ENCODE results near the gene PLEKHN1. TPM values are rescaled to one million over a fixed set of nuclear protein-coding genes. Genes with fewer than 3 reads are reported as not detected.

Gene PLEKHN1
- total RNA-seq, 6 donors from 2014 or later: 1.1 to 11.5 (median 1.6) TPM

DNA sequence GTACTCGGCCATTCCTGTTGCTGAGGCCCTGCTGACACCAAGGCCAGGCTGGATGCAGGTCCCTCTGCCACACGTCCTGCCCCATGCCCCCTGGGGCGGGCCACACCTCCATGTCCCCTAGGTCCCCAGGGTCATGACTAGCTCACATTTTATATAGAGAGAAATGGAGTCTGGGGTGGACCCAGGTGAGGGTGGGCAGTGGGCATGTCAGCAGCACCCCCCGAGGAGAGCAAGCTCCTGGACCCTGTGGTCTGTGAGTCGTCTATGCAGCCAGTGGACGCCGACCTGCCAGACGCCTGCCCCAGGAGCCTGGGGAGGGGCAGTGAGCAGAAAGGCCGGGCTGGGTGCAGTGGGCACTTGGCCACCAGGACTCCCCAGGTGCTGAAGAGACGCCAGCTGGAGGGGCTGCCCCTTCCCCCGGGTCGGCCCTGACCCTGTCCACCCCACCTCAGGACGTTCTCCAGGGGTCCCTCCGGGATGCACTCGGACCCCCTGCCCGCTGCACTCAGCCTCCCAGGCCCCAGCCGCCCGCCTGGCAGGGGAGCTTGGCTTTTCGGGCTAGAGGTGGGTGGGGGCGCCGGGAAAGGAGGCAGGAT lies 26.7 kb upstream of the PLEKHN1 start:
- Histone ChIP-seq H3K27me3 (peaks cover 6 to 63% (median 43%) of the 10 kb centered on the region in 4 donors), H3K4me3 (peak overlapping the region in 2 of 4 donors; percentile 31 to 47)
- WGBS, 2 donors: 22 to 29% methylated on average over 7 to 13 of the region's 21 CpGs

GRCh38 chr1:940107-941014 lies 25.9 kb upstream of the PLEKHN1 start:
- Histone ChIP-seq H3K27me3 (peaks cover 6 to 57% (median 40%) of the 10 kb centered on the region in 4 donors), H3K4me3 (peak overlapping the region in 3 of 4 donors; percentile 31 to 48 (median 47)), H3K9me3 (no peaks in the 10 kb centered on the region), H3K36me3 (peaks cover 0 to 12% (median 10%) of the 10 kb centered on the region in 4 donors), H3K4me1 (peaks cover 38 to 46% (median 40%) of the 10 kb centered on the region in 4 donors), H3K27ac (peak overlapping the region in 3 of 4 donors; percentile 30 to 39 (median 35))
- peak in 1 of 2 donors; percentile 31 for ATAC-seq (ENCODE audit: low FRiP score in 2 of 2)
- WGBS, 2 donors: 1% methylated on average over 13 to 38 of the region's 86 CpGs
- TF ChIP-seq POLR2AphosphoS5 (IDR thresholded peaks at IDR 0.05) (no peak), CTCF (IDR thresholded peaks at IDR 0.05) (peak in 1 of 6 experiments; percentile 15), EP300 (IDR thresholded peaks at IDR 0.05) (no peak), POLR2A (IDR thresholded peaks at IDR 0.05) (no peak)
- DNase-seq: peak in 1 of 2 donors; percentile 93

More for the DNA sequence above, 26.7 kb upstream of the PLEKHN1 start:
- H3K9me3 ChIP-seq: no peaks in the 10 kb centered on the region
- peak in 1 of 2 donors; percentile 70 for DNase-seq
- no peak for ATAC-seq (ENCODE audit: low FRiP score in 2 of 2)
- no peak overlapping the region for H3K27ac ChIP-seq
- peaks cover 0 to 4% (median 3%) of the 10 kb centered on the region in 4 donors for H3K36me3 ChIP-seq
- peaks cover 38 to 47% (median 45%) of the 10 kb centered on the region in 4 donors for H3K4me1 ChIP-seq
- TF ChIP-seq EP300 (IDR thresholded peaks at IDR 0.05): no peak
- TF ChIP-seq POLR2AphosphoS5 (IDR thresholded peaks at IDR 0.05): no peak
- no peak for TF ChIP-seq POLR2A (IDR thresholded peaks at IDR 0.05)
- peak in 1 of 6 experiments; percentile 5 for TF ChIP-seq CTCF (IDR thresholded peaks at IDR 0.05)

- Histone ChIP-seq H3K27ac (peak overlapping the region in 3 of 4 donors; percentile 30 to 39 (median 35)), H3K9me3 (no peaks in the 10 kb centered on the region), H3K4me3 (peak overlapping the region in 3 of 4 donors; percentile 31 to 48 (median 47)), H3K4me1 (peaks cover 33 to 39% (median 34%) of the 10 kb centered on the region in 4 donors), H3K27me3 (peaks cover 4 to 50% (median 33%) of the 10 kb centered on the region in 4 donors), H3K36me3 (peaks cover 3 to 19% (median 17%) of the 10 kb centered on the region in 4 donors)
- no peak for ATAC-seq (ENCODE audit: low FRiP score in 2 of 2)
- 6% methylated on average over 35 of the region's 36 CpGs; no CpG with 5 or more reads in 1 of the 2 donors for WGBS, 2 donors
- peak in 1 of 2 donors; percentile 85 for DNase-seq
- TF ChIP-seq POLR2A (IDR thresholded peaks at IDR 0.05) (no peak), EP300 (IDR thresholded peaks at IDR 0.05) (no peak), POLR2AphosphoS5 (IDR thresholded peaks at IDR 0.05) (no peak), CTCF (IDR thresholded peaks at IDR 0.05) (no peak)
Measured at GRCh38 chr1:941015-941587, 25.2 kb upstream of the PLEKHN1 start.

DNA sequence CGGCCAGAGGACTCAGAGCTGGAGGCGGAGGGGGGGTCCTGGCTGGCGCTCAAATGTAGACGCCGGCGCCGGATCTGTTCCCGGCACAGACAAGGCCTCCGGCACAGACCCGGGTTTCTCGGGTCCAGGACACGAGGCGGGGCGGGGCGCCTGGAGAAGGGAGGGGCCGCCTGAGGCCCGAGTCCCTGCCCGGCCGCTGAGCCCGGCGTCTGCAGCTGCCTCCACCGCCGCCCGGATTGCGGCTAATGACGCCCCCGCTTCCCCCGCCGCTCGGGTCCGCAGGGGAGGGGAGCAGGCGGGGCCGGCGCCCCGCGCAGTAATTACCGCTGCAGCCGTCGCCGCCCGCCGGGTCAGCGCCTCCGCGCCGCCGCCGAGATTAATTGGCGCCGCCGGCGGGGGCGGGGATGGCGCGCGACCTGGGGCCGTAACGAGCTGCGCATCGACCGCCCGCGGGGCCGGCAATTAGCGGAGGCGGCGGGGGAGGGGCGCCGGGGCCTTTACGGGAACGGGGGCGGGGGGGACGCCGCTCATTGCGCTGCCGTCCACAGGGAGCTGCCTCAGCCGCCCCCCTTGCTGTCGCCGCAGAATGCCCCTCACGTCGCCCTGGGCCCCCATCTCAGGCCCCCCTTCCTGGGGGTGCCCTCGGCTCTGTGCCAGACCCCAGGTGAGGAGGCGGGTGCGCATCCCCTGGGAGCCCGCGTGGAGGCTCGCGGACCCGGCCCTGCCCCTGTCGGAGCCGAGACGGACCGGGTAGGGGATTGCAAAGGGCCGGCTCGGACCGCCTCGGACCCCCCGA lies 24.5 kb upstream of the PLEKHN1 start:
- H3K27ac ChIP-seq: peak overlapping the region in 3 of 4 donors; percentile 30 to 39 (median 34)

More for the DNA sequence above, 24.5 kb upstream of the PLEKHN1 start:
- 0% methylated on average over 1 to 8 of the region's 98 CpGs for WGBS, 2 donors
- Histone ChIP-seq H3K4me1 (peaks cover 33 to 38% (median 34%) of the 10 kb centered on the region in 4 donors), H3K36me3 (peaks cover 3 to 26% (median 23%) of the 10 kb centered on the region in 4 donors), H3K9me3 (no peaks in the 10 kb centered on the region), H3K4me3 (peak overlapping the region in 3 of 4 donors; percentile 31 to 48 (median 47)), H3K27me3 (peaks cover 4 to 45% (median 30%) of the 10 kb centered on the region in 4 donors)
- TF ChIP-seq POLR2A (IDR thresholded peaks at IDR 0.05): no peak
- DNase-seq: peak in 1 of 2 donors; percentile 94
- peak in 1 of 2 donors; percentile 73 for ATAC-seq (ENCODE audit: low FRiP score in 2 of 2)
